Measurements from ENCODE around the gene CSRNP3.

- TF ChIP-seq CTCF (IDR thresholded peaks at IDR 0.05), result no peak
- TF ChIP-seq POLR2A (IDR thresholded peaks at IDR 0.05), result no peak
These were observed 19.3 kb upstream of the CSRNP3 start for GRCh38 chr2:165450156-165450555.

Measured in right lobe of liver (tissue), 4 donors.